MG63 (cell line): ENCODE measurements around the gene PLCH2. TPM values are rescaled to one million over a fixed set of nuclear protein-coding genes. Genes with fewer than 3 reads are reported as not detected.

ENCODE experiments used
- DNase-seq: peaks from one replicate; pipeline ENCODE4 v3.0.0-alpha.2; 2020
- H3K27me3 ChIP-seq: fragments of 250-450 bp; sonication (Bioruptor Pico); 2 replicates; pipeline ENCODE4 v1.5.1; 2020; ENCODE audit warnings: mild to moderate bottlenecking, moderate library complexity
- H3K36me3 ChIP-seq: fragments of 250-450 bp; sonication (Bioruptor Pico); 2 replicates; pipeline ENCODE4 v1.5.1; 2020; ENCODE audit warnings: mild to moderate bottlenecking, moderate library complexity
- H3K4me3 ChIP-seq: fragments of 250-450 bp; sonication (Bioruptor Pico); 2 replicates; pipeline ENCODE4 v1.5.1; 2020; ENCODE audit warnings: mild to moderate bottlenecking, moderate library complexity
- H3K9me3 ChIP-seq: fragments of 250-450 bp; sonication (Bioruptor Pico); 2 replicates; pipeline ENCODE4 v1.5.1; 2020; ENCODE audit warnings: mild to moderate bottlenecking, moderate library complexity
- total RNA-seq: library from RNA; depleted of rRNA; stranded (reverse); fragments of >200 nt; shearing (Covaris generic); gene quantifications from 2 replicates; pipeline ENCODE4 v1.2.3, GENCODE V29; 2014; ENCODE audit warnings: low replicate concordance

Gene PLCH2
- total RNA-seq, 1 experiment from 2014 or later = not detected

DNA sequence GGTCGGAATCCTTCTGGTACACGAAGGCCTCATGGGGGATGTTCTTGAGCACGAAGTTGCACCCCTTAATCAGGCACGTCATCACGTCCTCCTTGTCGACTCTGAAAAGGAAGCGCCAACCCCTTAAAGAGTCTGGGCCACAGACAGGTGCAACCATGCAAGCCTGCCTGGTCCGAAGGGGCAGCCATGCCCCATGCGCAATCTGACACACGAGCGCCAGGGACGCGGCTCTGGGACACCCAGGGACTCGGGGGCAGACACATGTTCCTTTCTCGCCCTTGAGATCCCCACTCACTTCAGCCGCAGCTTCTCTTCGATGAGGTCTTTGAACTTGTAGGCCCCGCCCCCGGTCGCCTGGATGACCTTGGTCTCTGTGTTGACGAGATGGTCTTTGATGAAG is 44.7 kb downstream of the PLCH2 start:
- Histone ChIP-seq H3K9me3 (no peaks in the 10 kb centered on the region), H3K27me3 (no peaks in the 10 kb centered on the region), H3K36me3 (peaks cover 15% of the 10 kb centered on the region; the same call in 1 of the 2 replicates), H3K4me3 (no peak overlapping the region)
- DNase-seq = no peak

DNA sequence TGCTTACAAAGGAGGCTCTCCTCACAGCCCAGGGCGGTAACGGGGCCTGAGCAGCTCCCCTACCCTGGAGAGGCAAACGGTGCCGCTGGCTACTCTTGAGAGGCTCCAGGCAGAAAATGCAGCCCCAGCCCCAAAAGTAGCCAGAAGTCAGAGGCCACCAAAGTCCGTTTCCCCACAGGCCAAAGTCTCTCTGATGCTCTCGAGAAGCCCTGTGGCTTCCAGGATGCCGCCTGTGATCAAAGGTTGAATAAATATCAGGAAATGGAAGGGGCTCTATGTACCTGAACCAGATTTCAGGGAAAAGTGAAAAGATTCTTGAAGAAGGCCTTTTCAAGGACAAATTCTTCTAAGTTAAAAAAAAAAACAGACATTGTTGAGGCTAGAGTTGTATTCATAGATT is 46.1 kb downstream of the PLCH2 start:
- H3K27me3 ChIP-seq = no peaks in the 10 kb centered on the region
- no peaks in the 10 kb centered on the region for H3K9me3 ChIP-seq
- DNase-seq = no peak
- no peak overlapping the region for H3K4me3 ChIP-seq
- H3K36me3 ChIP-seq = peaks cover 15% of the 10 kb centered on the region; the same call in 1 of the 2 replicates

DNA sequence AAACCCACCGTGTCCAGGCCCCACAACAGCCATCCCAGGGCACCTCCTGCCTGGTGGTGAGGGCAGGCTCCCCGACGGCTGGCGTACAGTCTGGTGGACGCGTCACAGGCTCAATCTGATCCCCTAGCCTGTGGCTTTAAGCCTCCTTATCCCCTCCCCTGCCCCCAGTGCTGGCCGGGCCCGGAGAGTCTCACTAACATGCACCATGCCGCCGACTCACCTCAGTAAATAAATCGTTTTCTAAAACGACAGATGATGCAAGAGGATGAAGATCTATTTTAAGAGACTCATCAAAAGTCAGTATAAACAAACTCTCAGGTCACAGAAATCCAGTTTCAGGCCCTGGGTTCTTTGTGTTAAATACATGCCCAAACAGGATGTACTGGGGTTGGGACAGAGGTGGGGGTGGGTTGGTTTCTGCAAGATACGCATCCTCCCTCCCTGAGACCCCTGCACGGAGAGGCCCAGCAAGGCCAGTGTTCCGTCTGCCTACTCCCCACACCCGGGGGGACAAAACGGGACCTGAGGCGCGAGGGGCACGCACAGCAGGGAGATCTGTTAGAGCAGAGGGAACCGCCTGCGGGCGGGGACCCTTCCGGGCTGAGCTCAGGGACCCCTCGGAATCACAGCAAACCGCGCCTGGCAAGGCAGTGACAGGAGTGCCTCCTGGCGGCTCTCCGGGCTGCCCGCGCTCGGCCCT is 47.3 kb downstream of the PLCH2 start:
- DNase-seq = no peak
- Histone ChIP-seq H3K27me3 (no peaks in the 10 kb centered on the region), H3K36me3 (peaks cover 15% of the 10 kb centered on the region; the same call in 1 of the 2 replicates), H3K4me3 (no peak overlapping the region), H3K9me3 (no peaks in the 10 kb centered on the region)

DNA sequence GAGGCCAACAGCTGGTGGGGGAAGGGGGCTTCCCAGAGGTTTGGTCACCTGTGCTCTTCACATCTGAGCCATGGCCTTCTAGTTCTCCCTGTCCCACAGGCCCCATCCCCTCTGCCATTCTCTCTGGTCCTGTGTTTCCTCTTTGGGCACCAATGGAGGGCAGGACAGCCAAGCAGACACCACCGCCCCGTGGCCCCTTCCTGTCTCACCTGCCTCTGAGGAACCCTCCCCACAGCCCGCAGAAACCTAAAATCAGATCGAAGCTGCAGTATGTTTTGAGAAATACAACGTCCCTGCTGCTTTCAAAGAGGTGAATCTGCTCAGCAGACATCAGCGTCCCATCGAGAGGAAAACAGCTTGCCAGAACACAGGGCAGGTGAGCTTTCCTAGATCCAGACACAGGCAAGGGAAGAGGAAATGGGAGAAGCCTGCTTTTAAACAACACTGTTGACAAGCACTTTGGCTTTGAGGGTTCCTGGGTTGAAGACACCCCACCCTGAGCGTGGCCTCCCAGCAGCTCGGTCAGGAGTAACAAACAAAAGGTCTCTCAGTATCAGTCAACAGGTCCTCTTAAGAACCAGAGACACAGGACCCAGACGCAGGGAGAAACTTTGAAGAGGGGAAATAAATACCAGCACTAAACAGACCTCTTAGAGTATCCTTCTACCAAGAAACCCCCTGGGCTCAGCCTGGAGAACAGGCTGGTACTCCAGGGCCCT is 48.0 kb downstream of the PLCH2 start:
- H3K9me3 ChIP-seq = no peaks in the 10 kb centered on the region
- no peak for DNase-seq
- no peaks in the 10 kb centered on the region for H3K27me3 ChIP-seq
- H3K4me3 ChIP-seq = no peak overlapping the region
- peaks cover 11% of the 10 kb centered on the region; the same call in 1 of the 2 replicates for H3K36me3 ChIP-seq

DNA sequence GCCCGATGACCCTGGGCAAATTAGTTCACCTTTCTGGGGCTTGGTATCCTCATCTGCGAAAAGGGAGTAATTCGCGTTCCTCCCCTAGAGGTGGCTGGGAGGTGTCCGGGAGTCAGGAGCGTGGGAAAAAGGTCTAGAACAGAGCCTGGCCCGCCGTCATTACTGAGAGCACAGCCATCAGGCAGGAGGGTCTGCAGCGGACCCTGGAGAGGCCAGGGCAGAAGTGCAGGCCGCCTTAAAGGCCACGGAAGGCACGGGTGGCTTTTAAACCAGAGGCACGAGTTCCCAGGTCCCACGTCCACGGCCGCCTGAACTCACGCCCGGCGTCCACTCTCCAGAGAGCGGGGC is 49.5 kb downstream of the PLCH2 start:
- no peak for DNase-seq

DNA sequence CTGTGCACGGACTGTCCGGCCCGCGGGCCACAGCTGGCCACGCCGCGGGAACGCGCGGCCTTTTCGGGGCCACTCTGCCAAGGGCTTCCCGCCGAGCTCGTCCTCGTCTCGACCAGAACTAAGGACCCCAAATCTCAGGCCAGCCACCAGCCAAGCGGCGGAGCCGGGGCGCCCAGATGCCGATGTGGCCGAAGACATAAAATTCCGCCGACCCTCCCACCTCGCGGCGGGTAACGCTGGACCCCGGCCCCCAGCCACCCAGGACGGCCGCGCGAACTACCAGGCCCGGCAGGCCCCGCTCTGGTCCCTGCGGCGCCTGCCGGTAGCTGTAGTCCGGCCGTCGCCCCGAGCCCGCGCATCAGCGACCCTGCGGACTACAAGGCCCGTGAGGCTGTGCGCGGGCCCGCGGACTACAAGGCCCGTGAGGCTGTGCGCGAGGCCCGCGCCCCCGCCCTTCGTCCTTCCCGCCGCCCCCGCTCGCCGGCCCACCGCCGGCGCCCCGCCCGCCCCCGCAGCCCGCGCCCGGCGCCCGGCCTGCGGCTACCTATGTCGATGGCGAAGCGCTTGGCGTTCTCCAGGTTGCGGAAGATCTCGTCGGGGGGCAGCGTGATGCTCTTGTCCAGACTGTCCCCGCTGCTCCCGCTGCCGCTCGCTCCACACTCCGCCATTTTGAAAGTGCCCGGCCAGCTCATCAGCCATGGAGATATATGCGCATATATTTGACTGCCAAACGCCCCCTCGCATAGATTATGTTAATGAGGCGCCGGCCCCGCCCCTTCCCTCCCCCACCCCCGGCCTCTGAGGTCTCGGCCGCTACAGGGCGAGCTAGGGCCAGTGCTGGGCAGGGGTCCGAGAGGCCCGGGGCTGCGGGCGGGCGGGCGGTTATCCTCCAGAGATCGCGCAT is 50.1 kb downstream of the PLCH2 start, which contains the start of gene PANK4:
TSS of gene PANK4 (minus strand) at position 677 of the 904 bp plus-strand sequence. CDS start at position 668, 9 bp downstream.
- Histone ChIP-seq H3K36me3 (peaks cover 6% of the 10 kb centered on the region; the same call in 1 of the 2 replicates), H3K9me3 (no peaks in the 10 kb centered on the region), H3K4me3 (peak within 1 kb of the TSS; percentile 76), H3K27me3 (no peaks in the 10 kb centered on the region)
- DNase-seq = peak; percentile 93

More for the DNA sequence above, 49.5 kb downstream of the PLCH2 start:
- H3K27me3 ChIP-seq = no peaks in the 10 kb centered on the region
- H3K9me3 ChIP-seq = no peaks in the 10 kb centered on the region
- H3K4me3 ChIP-seq = peak overlapping the region; percentile 76
- H3K36me3 ChIP-seq = peaks cover 10% of the 10 kb centered on the region; the same call in 1 of the 2 replicates

DNA sequence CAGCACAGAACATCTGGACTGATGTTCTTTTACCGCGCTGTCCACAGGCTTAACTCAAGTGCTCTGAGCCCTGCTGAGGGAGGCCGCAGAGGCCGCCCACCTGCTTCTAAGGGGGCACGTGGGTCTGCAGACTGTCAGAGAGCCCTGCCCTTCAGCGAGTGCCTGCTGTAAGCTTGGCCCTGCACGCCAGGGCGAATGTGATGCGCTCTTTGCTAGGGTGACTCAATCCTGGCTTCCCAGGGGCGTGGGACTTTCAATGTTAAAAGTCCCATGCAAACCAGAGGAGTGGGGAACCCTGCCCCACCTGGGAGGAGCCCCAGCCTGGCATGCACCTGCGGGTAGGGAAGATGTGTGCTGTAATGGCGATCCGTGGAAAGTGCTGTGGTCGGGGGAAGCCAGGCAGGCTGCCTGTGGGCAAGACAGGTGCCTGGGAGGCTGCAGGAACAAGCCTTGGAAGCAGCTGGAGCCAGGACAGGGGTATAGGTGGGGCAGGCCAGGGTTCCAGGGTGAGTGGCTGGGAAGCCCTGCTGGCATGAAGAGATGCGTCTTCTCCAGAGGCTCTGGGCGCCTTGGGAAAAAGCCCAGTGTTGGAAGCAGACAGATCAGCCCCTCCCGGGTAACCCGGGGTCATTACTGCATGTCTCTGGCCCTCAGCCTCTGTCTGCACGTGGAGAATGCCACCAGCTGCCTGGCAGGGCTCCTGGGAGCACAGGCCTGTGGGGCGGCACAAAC is 50.9 kb downstream of the PLCH2 start:
- peak overlapping the region; percentile 76 for H3K4me3 ChIP-seq
- DNase-seq = peak; percentile 82
- no peaks in the 10 kb centered on the region for H3K27me3 ChIP-seq
- H3K9me3 ChIP-seq = no peaks in the 10 kb centered on the region
- 0 out of 2 replicates have a peak, but pooled peaks cover 6% of the 10 kb centered on the region for H3K36me3 ChIP-seq

DNA sequence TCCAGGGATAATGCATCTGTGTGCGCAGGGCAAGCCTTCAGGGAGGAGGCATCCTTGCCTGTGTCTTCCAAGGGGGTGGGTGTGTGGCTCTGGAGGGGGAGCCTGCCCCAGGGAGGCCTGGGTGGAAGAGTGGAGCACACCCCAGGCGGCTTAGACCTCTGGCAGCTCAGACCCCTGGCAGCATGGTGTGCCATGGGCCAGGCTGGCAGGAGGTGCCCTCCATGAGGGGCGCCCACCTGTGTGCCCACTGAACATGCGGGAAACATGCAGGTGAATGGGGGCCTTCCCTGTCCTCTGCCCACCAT is 51.4 kb downstream of the PLCH2 start:
- H3K27me3 ChIP-seq = no peaks in the 10 kb centered on the region
- DNase-seq = no peak
- no peaks in the 10 kb centered on the region for H3K9me3 ChIP-seq
- H3K4me3 ChIP-seq = no peak overlapping the region
- H3K36me3 ChIP-seq = 0 out of 2 replicates have a peak, but pooled peaks cover 6% of the 10 kb centered on the region

DNA sequence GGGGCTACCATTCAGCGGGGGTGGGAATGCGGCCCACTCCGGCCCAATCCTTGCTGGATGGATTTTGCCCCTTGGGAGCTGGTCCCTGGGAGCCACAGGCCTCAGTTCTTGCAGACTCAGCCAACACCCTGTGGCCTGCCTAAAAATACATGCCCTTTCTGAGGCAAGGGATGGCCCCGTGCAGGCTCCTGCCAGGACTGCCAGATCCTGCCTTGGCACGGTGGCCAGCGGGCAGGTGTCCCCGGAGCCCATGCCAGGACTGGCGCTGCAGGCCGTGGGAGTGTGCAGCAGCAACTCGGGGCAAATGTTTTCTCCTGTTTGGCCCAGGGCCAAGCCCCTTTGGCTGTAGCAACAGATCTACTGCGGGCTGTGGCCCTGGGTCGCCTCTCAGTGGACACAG is 51.9 kb downstream of the PLCH2 start:
- DNase-seq = peak; percentile 59
- Histone ChIP-seq H3K36me3 (0 out of 2 replicates have a peak, but pooled peaks cover 6% of the 10 kb centered on the region), H3K9me3 (no peaks in the 10 kb centered on the region), H3K4me3 (no peak overlapping the region), H3K27me3 (no peaks in the 10 kb centered on the region)

DNA sequence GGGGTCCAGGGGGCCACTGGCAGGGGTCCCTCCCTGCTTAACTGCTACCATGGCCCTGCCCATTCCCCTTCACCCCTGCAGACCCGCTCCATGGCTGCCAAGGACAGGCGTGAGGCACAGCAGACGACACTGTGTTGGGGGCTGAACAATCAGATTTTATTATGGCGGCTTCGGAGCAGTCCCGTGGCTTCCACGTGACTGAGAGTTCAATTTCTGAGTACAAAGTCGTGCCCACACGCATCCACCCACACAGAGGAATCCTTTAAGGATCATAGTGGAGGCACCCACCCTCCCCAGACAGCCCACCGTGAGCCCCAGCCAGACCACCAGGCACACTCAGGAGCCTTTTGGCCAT is 52.5 kb downstream of the PLCH2 start:
- Histone ChIP-seq H3K36me3 (0 out of 2 replicates have a peak, but pooled peaks cover 6% of the 10 kb centered on the region), H3K27me3 (no peaks in the 10 kb centered on the region), H3K4me3 (no peak overlapping the region), H3K9me3 (no peaks in the 10 kb centered on the region)
- DNase-seq = no peak

DNA sequence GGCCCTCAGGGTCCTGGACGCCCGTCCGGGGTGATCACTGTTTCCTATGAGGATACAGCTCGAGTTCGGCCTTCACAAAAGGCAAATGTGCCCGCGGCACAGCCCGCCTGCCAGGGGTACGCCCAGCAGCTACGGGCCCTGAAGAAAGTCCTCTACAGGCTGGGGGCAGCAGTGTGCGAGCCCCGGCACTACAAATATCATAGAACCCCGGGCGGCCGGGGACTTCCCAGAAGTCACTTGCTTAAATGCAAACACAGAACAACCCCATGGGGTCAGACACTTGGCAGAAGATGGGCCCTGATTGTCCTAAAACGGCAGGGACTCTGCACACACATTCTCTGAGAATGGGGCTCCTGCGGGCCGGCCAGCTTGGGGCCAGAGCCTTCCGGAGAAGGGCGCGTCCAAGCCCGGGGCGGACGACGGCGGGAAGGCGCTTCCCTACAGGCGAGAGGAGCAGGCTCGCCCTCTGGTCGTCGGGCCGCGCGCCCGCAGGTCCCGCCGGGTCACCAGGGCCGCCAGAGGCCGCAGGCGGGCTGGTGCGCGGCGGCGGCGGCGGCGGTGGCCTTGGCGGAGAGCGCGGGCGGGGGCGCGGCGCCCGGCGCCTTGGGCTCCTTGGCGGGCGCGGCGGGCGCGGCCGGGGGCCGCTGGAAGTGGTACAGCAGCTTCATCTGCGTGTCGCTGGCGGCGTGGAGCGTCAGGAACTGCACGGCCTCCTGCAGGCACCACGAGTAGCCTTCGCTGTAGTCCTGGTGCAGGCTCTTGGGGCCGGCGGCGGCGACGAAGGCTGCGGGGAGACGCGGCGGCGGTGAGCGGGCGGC is 53.1 kb downstream of the PLCH2 start:
- no peaks in the 10 kb centered on the region for H3K9me3 ChIP-seq
- no peaks in the 10 kb centered on the region for H3K27me3 ChIP-seq
- 0 out of 2 replicates have a peak, but pooled peaks cover 6% of the 10 kb centered on the region for H3K36me3 ChIP-seq
- no peak overlapping the region for H3K4me3 ChIP-seq
- no peak for DNase-seq

DNA sequence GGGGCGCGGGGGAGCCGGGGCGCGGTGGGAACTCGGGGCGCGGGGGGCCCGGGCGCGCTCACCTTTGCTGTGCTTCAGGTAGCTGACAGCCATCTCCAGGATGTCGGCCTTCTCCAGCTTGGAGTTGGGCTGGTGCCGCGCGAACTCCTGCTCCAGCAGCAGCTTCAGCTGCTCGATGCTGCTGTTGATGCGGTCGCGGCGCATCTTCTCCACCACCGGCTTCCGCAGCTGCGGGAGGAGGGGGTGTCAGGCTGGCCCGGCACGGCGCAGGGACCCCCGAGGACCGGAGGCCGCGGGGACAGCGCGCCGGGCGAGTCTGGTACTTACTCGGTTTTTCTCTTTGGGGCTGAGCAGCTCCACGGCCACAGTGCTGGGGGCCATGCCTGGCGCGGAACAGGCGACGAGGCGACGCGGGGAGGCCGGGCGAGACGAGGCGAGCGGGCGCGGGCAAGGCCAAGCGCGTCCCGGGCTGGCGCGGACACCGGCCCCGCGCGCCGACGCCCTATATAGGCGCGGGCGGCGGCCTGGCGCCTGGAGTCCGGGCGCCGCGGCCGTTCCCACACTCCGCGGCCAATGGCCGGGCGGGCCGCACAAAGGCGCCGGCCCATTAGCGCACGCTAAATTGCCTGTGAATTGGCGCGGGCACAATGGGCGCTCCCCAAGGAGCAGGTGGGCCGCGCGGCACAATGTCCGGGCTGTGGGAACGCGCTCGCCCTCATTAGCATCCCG is 53.9 kb downstream of the PLCH2 start, which contains the start of gene HES5:
TSS of gene HES5 (minus strand) at position 480 of the 729 bp plus-strand sequence. CDS start at position 381, 99 bp downstream.
- Histone ChIP-seq H3K4me3 (no peak within 1 kb of the TSS), H3K36me3 (0 out of 2 replicates have a peak, but pooled peaks cover 5% of the 10 kb centered on the region)
- no peak for DNase-seq

DNA sequence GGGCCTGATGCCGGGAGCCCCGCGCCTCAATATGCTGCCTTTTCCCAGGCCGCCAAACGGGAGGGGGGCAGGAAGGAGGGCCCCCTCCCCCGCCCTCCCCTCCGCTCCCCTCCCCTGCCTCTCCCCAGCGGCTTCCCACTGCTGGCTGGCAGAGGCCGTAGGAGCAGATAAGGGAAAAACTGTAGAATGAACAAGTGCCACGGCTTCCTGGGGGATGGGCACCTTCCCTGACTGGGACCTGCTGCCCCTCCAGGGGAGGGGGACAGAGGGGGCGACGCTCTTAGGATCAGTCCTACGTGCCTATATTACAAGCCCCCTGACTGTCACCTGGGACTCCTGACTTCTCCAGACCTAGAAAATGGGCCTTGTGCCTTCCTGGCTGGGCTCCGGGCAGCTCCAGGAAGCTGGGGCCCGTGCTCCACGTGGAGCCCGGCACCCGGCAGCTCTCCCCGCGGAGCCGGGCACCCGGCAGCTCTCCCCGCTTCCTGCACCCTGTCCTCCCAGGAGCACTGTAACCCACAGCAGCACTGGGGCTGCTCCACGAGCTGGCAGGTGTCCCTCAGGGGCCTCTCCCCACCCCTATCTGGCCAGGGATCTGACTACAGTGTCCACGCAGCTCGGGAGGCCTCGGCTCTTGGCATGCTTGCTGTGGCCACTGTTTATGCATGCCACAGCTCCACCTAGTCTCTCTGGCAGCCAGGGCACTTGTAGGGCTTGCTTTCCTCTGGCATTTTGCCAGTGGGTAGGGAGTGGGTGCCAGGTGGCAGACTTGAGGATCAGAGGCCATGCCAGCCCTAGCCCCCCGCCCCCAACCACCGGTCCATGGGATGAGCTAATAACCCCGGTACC is 54.6 kb downstream of the PLCH2 start:
- H3K27me3 ChIP-seq = no peaks in the 10 kb centered on the region
- DNase-seq = peak; percentile 64
- no peaks in the 10 kb centered on the region for H3K36me3 ChIP-seq
- no peak overlapping the region for H3K4me3 ChIP-seq
- no peaks in the 10 kb centered on the region for H3K9me3 ChIP-seq

More for the DNA sequence above, 53.9 kb downstream of the PLCH2 start, which contains the start of gene HES5:
- H3K9me3 ChIP-seq = no peaks in the 10 kb centered on the region
- H3K27me3 ChIP-seq = no peaks in the 10 kb centered on the region
